Body of pancreas (tissue), 4 donors: ENCODE measurements around the gene TIAM1. TPM values are rescaled to one million over a fixed set of nuclear protein-coding genes. Genes with fewer than 3 reads are reported as not detected.

Experiments used
- ATAC-seq: fragments of 150-250 bp; one replicate; pipeline ENCODE4 v1.9.1; 2016
- DNase-seq, 4 donors: peaks; one replicate each; pipeline ENCODE4 v3.0.0-alpha.2; 2019
- H3K27ac ChIP-seq, 4 donors: fragments of 200-600 bp; sonication (generic); 1 replicate in 3 of 4; 2 replicates in 1 of 4; pipeline versions ENCODE4 v1.5.1 to v1.6.1; 2016 to 2019; ENCODE audit warnings: mild to moderate bottlenecking in 1 of 4, mixed read lengths in 1 of 4, moderate library complexity in 1 of 4
- H3K27me3 ChIP-seq, 2 donors: fragments of 200-600 bp; sonication (generic); one replicate each; pipeline ENCODE4 v1.6.0; 2016; ENCODE audit warnings: mild to moderate bottlenecking in 1 of 2
- H3K36me3 ChIP-seq, 2 donors: fragments of 200-600 bp; sonication (generic); replicated peaks in 1 of 2; 2 replicates each; pipeline ENCODE4 v1.5.1; 2016; ENCODE audit warnings: low read depth in 2 of 2; ENCODE audit not compliant: insufficient read depth in 1 of 2
- H3K4me1 ChIP-seq: fragments of 200-600 bp; sonication (generic); one replicate; pipeline ENCODE4 v1.6.0; 2016
- H3K4me3 ChIP-seq, 2 donors: fragments of 200-600 bp; sonication (generic); 1 replicate in 1 of 2; 2 replicates in 1 of 2; pipeline ENCODE4 v1.5.1; 2016 to 2019
- H3K9me3 ChIP-seq, 3 donors: fragments of 200-600 bp; sonication (generic); 1 replicate in 2 of 3; 2 replicates in 1 of 3; pipeline ENCODE4 v1.5.1; 2016
- POLR2A ChIP-seq, 3 donors: fragments of 450-650 bp; IDR thresholded peaks; one replicate each; pipeline ENCODE4 v1.6.1; 2016; ENCODE audit warnings: antibody characterized with exemption in 3 of 3, mild to moderate bottlenecking in 2 of 3
- WGBS, 2 donors: methylation state at CpG; one replicate each; pipeline ENCODE4 v1.1.5; 2017; 5-methylcytosine and 5-hydroxymethylcytosine counted together
- intact Hi-C: fragments of 100-400 bp; cut with DNase I; formaldehyde crosslinking; loops from one replicate; pipeline ENCODE4 v1.15.1; 2023
- total RNA-seq, 2 donors: library from RNA; depleted of rRNA; stranded (reverse); fragments of >200 nt; gene quantifications; one replicate each; pipeline ENCODE4 v1.1.0, GENCODE V29; 2016
- TF ChIP-seq, protein P1 (sequence below), 7 experiments: fragments of 450-650 bp in 4 of 7; fragments of 200-600 bp in 3 of 7; sonication (generic) in 3 of 7; IDR thresholded peaks; one replicate each; pipeline ENCODE4 v1.5.1; 2016 to 2019; ENCODE audit warnings: antibody characterized with exemption in 7 of 7

Gene TIAM1
- 1 to 10 TPM; 3.6 to 8.8 TPM for total RNA-seq

DNA sequence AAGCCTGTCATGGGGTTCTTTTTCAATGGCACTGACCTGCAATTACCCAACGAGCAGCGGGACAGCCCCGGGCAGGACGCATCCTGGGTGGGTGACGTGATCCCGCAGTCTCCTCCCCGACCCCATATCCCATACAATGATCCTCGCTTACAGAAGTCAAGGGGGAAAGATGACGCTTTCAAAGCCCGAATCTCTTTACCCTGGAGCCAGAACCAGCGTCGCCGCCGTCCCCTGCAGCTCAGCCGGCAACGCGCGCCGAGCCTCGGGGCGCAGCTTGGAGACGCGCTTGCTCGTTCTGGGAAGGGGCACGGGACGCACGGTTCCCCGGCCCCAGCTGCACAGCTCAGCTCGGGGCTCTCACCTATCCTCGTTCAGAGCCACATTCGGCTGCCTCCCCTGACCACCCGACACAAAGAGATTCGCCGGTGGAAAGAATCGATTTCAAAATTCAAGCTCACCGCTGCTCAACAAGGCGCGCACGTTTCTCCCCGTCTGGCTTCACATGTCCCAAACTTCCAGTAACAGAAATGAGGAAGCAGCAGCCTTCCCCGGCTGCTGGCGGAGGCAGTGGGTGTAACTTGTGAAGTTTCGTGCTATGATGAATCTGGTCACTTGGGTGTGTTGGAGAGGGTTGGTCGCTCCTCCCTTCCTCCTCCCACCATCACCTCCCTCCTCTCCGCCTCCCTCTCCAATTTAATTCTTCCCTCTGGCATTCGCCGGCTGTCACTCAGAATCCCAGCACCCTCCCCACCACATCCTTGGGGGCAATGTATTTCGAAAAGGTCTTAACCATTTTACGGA lies at the start of gene TIAM1:
TSS of gene TIAM1 (minus strand) at position 582 of the 801 bp plus-strand sequence. CDS start 77,289 bp downstream, outside the sequence.
- Histone ChIP-seq H3K9me3 (no peaks in the 10 kb centered on the region), H3K27me3 (no peaks in the 10 kb centered on the region), H3K36me3 (no peaks in the 10 kb centered on the region), H3K4me3 (no peak within 1 kb of the TSS), H3K27ac (peak within 1 kb of the TSS in 1 of 4 donors; percentile 18), H3K4me1 (peaks cover 11% of the 10 kb centered on the region)
- 0 to 2% methylated on average over 27 to 49 of the region's 49 CpGs for WGBS, 2 donors
- ATAC-seq (no peak), DNase-seq (peak in 3 of 4 donors; percentile 16 to 55 (median 25))
- TF ChIP-seq, protein P1, sequence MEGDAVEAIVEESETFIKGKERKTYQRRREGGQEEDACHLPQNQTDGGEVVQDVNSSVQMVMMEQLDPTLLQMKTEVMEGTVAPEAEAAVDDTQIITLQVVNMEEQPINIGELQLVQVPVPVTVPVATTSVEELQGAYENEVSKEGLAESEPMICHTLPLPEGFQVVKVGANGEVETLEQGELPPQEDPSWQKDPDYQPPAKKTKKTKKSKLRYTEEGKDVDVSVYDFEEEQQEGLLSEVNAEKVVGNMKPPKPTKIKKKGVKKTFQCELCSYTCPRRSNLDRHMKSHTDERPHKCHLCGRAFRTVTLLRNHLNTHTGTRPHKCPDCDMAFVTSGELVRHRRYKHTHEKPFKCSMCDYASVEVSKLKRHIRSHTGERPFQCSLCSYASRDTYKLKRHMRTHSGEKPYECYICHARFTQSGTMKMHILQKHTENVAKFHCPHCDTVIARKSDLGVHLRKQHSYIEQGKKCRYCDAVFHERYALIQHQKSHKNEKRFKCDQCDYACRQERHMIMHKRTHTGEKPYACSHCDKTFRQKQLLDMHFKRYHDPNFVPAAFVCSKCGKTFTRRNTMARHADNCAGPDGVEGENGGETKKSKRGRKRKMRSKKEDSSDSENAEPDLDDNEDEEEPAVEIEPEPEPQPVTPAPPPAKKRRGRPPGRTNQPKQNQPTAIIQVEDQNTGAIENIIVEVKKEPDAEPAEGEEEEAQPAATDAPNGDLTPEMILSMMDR (IDR thresholded peaks at IDR 0.05) = no peak
- TF ChIP-seq POLR2A (IDR thresholded peaks at IDR 0.05) = peak in 1 of 3 donors; percentile 45
- intact Hi-C loops = no loop called here

GRCh38 chr21:31387560-31388186 lies 43.6 kb upstream of the TIAM1 start:
- DNase-seq (no peak), ATAC-seq (no peak)
- Histone ChIP-seq H3K4me3 (no peak overlapping the region), H3K27me3 (no peaks in the 10 kb centered on the region), H3K27ac (no peak overlapping the region), H3K9me3 (no peaks in the 10 kb centered on the region), H3K4me1 (no peaks in the 10 kb centered on the region), H3K36me3 (no peaks in the 10 kb centered on the region)
- intact Hi-C loops = no loop called here
- TF ChIP-seq, protein P1 (IDR thresholded peaks at IDR 0.05) = no peak
- TF ChIP-seq POLR2A (IDR thresholded peaks at IDR 0.05) = no peak
- 72 to 80% methylated on average over 18 to 20 of the region's 20 CpGs for WGBS, 2 donors

DNA sequence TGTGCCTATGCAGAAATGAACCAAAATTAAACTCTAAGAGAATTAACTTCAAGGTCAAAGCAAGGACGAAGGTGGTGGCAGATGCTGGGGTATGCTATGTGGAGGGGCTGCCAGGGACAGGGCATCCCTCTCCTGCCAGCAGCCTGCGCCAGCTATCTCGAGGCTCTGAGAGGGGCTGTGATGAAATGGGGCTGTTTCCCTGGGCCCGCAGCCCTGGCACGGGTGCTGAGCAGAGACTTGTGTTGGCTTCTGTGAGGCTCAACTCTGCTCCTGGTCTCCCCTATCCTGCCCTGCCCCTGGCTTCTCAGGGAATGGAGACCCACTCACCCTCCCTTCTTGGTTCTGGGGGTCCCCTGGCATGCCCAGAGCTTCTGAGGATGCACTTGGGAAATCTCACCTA lies 41.9 kb upstream of the TIAM1 start:
- no peak for DNase-seq
- 52 to 71% methylated on average over 5 of the region's 5 CpGs for WGBS, 2 donors
- Histone ChIP-seq H3K27ac (no peak overlapping the region), H3K27me3 (no peaks in the 10 kb centered on the region), H3K4me1 (no peaks in the 10 kb centered on the region), H3K9me3 (no peaks in the 10 kb centered on the region), H3K36me3 (no peaks in the 10 kb centered on the region), H3K4me3 (no peak overlapping the region)
- intact Hi-C loops = no loop called here
- no peak for TF ChIP-seq POLR2A (IDR thresholded peaks at IDR 0.05)
- TF ChIP-seq, protein P1 (IDR thresholded peaks at IDR 0.05) = no peak
- ATAC-seq = no peak

DNA sequence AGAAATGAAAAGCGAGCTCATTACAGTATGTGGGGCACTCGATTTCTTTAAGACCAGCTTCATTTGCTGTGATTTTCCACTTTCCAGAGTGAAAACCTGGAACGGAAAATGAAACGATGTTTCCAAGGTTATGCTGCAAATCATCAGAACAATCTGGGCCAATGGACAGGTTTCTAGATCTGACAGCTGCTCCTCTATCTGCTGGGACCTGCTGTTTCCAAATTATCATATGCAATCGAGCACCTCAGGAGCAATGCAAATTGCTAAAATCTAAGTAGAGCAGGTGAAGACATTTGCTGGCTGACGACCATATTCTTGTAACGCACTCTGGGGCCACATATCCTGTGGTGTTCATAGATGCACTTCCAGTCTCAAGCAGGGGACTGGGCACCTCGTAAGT lies 39.7 kb upstream of the TIAM1 start:
- H3K4me3 ChIP-seq = no peak overlapping the region
- WGBS, 2 donors = 58 to 65% methylated on average over 8 of the region's 8 CpGs
- no peaks in the 10 kb centered on the region for H3K27me3 ChIP-seq

More for the DNA sequence above, 39.7 kb upstream of the TIAM1 start:
- Histone ChIP-seq H3K9me3 (no peaks in the 10 kb centered on the region), H3K36me3 (no peaks in the 10 kb centered on the region), H3K4me1 (no peaks in the 10 kb centered on the region), H3K27ac (no peak overlapping the region)
- ATAC-seq (no peak), DNase-seq (no peak)
- TF ChIP-seq, protein P1 (IDR thresholded peaks at IDR 0.05) = no peak
- TF ChIP-seq POLR2A (IDR thresholded peaks at IDR 0.05) = no peak
- intact Hi-C loops = no loop called here
